Activated B cell treated with CpG ODN at 0.5 μM for 24 hours (primary cell): Measurements from ENCODE around the gene RUVBL1. TPM values are rescaled to one million over a fixed set of nuclear protein-coding genes. Genes with fewer than 3 reads are reported as not detected.

ENCODE experiments used
- ATAC-seq: fragments of 200-7000 bp; cut with Tn5 transposase; one replicate; pipeline ENCODE4 v1.10.0; 2021; ENCODE audit warnings: low read depth, mild to moderate bottlenecking, moderate library complexity
- CTCF ChIA-PET: fragments of 350-600 bp; sonication (Branson Sonifier 250); formaldehyde crosslinking; loops from one replicate; lab custom pipeline; 2021; ENCODE audit warnings: antibody characterized with exemption; lab: Charles Lee
- POLR2A ChIA-PET: fragments of 350-600 bp; sonication (Branson Sonifier 250); formaldehyde crosslinking; loops from one replicate; lab custom pipeline; 2021; ENCODE audit warnings: antibody characterized with exemption; lab: Charles Lee
- DNase-seq: peaks from one replicate; pipeline ENCODE4 v3.0.0; 2022
- H3K27ac Mint-ChIP-seq: one replicate; pipeline ENCODE4 v1.8.0; 2020; ENCODE audit warnings: mixed read lengths
- H3K27me3 Mint-ChIP-seq: one replicate; pipeline ENCODE4 v1.8.0; 2021; ENCODE audit warnings: mixed read lengths
- H3K36me3 Mint-ChIP-seq: one replicate; pipeline ENCODE4 v1.8.0; 2021; ENCODE audit warnings: low read depth, mixed read lengths
- H3K4me1 Mint-ChIP-seq: one replicate; pipeline ENCODE4 v1.8.0; 2021; ENCODE audit warnings: mixed read lengths
- H3K4me3 Mint-ChIP-seq: one replicate; pipeline ENCODE4 v1.8.0; 2020; ENCODE audit warnings: mild to moderate bottlenecking, mixed read lengths
- H3K9me3 Mint-ChIP-seq: one replicate; pipeline ENCODE4 v1.8.0; 2020; ENCODE audit warnings: mixed read lengths
- CTCF ChIP-seq: fragments of 200-600 bp; IDR thresholded peaks from one replicate; pipeline ENCODE4 v1.8.0; 2022; ENCODE audit warnings: antibody characterized with exemption, mild to moderate bottlenecking
- intact Hi-C: fragments of 100-400 bp; cut with micrococcal nuclease; formaldehyde crosslinking; loops from one replicate; pipeline ENCODE4 v1.15.1; 2024
- total RNA-seq: library from RNA; stranded (reverse); gene quantifications from 2 replicates; pipeline ENCODE4 v1.2.3, GENCODE V29; 2022

The RUVBL1 gene
- total RNA-seq, 1 donor from 2014 or later, result 44.8 TPM

- ATAC-seq (no peak), DNase-seq (no peak)
- H3K27ac Mint-ChIP-seq, result no peak overlapping the region
- no peaks in the 10 kb centered on the region for H3K27me3 Mint-ChIP-seq
- no peak for TF ChIP-seq CTCF
- no peaks in the 10 kb centered on the region for H3K9me3 Mint-ChIP-seq
- intact Hi-C loops, result no loop called here
- ChIA-PET CTCF (no interaction called here), POLR2A (no interaction called here)
- H3K4me1 Mint-ChIP-seq, result peaks cover 7% of the 10 kb centered on the region
- H3K36me3 Mint-ChIP-seq, result peaks cover 47% of the 10 kb centered on the region
- H3K4me3 Mint-ChIP-seq, result no peak overlapping the region
Measured at GRCh38 chr3:128071771-128072453, 51.7 kb downstream of the RUVBL1 start.

- POLR2A ChIA-PET, result no interaction called here
- DNase-seq (no peak), ATAC-seq (no peak)
- Mint-ChIP-seq H3K4me1 (peaks cover 7% of the 10 kb centered on the region), H3K27me3 (no peaks in the 10 kb centered on the region), H3K36me3 (peaks cover 56% of the 10 kb centered on the region), H3K27ac (no peak overlapping the region), H3K4me3 (no peak overlapping the region), H3K9me3 (no peaks in the 10 kb centered on the region)
- TF ChIP-seq CTCF, result no peak
- CTCF ChIA-PET, result no interaction called here
- intact Hi-C loops, result no loop called here
Measured at GRCh38 chr3:128070898-128071591, 52.6 kb downstream of the RUVBL1 start.

GRCh38 chr3:128069271-128069670 is 54.3 kb downstream of the RUVBL1 start:
- no peaks in the 10 kb centered on the region for H3K27me3 Mint-ChIP-seq
- TF ChIP-seq CTCF, result no peak
- intact Hi-C loops, result loop anchor here (2.0 kb wide), 1 partner anchor 14 kb away; no protein-coding TSS in a partner anchor
- H3K9me3 Mint-ChIP-seq, result no peaks in the 10 kb centered on the region
- no peak overlapping the region for H3K27ac Mint-ChIP-seq
- peaks cover 72% of the 10 kb centered on the region for H3K36me3 Mint-ChIP-seq
- ChIA-PET CTCF (interaction anchor here (1.0 to 1.1 kb wide), 3 partner anchors 10 to 64 kb away, joined by 3 read pairs; no protein-coding TSS in a partner anchor), POLR2A (no interaction called here)
- no peaks in the 10 kb centered on the region for H3K4me1 Mint-ChIP-seq
- DNase-seq, result no peak
- no peak overlapping the region for H3K4me3 Mint-ChIP-seq
- ATAC-seq, result no peak

- intact Hi-C loops, result loop anchor here (2.0 kb wide), 1 partner anchor 13 kb away; no protein-coding TSS in a partner anchor
- Mint-ChIP-seq H3K4me1 (no peaks in the 10 kb centered on the region), H3K9me3 (no peaks in the 10 kb centered on the region), H3K36me3 (peaks cover 82% of the 10 kb centered on the region), H3K27ac (no peak overlapping the region), H3K4me3 (no peak overlapping the region), H3K27me3 (no peaks in the 10 kb centered on the region)
- peak; percentile 68 for ATAC-seq
- DNase-seq, result no peak
- POLR2A ChIA-PET, result no interaction called here
- CTCF ChIA-PET, result interaction anchor here (1.0 to 1.5 kb wide), 3 partner anchors 8 to 65 kb away, joined by 3 read pairs; no protein-coding TSS in a partner anchor
- peak; percentile 30 for TF ChIP-seq CTCF
Measured at GRCh38 chr3:128068156-128068620, 55.4 kb downstream of the RUVBL1 start.

GRCh38 chr3:128067489-128067888 is 56.1 kb downstream of the RUVBL1 start:
- DNase-seq (no peak), ATAC-seq (no peak)
- Mint-ChIP-seq H3K4me1 (no peaks in the 10 kb centered on the region), H3K27ac (no peak overlapping the region), H3K27me3 (no peaks in the 10 kb centered on the region), H3K36me3 (peaks cover 89% of the 10 kb centered on the region), H3K9me3 (no peaks in the 10 kb centered on the region), H3K4me3 (no peak overlapping the region)
- POLR2A ChIA-PET, result no interaction called here
- no peak for TF ChIP-seq CTCF
- intact Hi-C loops, result no loop called here
- CTCF ChIA-PET, result interaction anchor here (1.5 kb wide), 1 partner anchor 14 kb away, joined by 3 read pairs; no protein-coding TSS in a partner anchor
